HG03108 (cell line): ENCODE results near the gene SPEG.

Source experiments
- ATAC-seq: cut with Tn5 transposase; IDR thresholded peaks from one replicate; pipeline ENCODE4 v1.9.1; 2021; ENCODE audit warnings: moderate library complexity; ENCODE audit not compliant: unreplicated experiment

SPEG gene

DNA sequence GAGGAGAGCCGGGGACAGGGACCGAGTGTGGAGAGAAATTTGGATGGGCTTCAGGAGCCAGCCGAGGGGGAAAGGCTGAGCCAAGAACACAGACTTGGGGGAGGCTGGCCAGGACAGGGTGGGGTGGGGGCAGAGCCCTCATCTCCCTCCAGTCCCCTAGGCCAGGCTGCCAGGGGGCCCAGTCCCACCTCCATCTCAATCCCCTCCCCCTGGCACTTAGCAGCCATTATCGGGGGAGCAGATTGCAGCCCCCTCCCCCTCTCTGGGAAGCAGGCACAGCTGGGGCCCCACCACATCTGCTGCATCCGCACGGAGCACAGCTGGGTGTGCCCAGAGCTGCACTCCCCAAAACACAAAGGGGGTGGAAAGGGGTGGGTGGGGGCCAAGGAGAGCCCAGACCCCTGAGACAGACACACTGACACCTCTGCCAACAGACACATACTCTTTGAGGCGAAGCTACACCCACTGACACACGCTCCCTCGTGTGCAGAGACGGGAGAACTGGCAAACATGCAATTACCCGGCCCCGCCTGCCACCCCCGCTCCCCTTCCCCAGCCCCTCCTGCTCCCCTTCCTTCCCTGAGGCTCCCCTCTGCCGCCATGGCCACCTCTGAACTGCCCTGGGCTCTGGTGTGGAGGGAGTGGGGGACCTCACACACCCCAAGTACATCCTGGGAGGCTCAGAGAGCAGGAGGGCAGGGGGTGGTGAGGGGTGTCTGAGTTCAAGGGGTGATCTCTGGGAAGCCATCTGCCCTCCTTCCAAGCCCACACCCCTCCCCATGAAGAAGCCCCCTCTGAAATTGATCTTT lies 74.5 kb downstream of the SPEG start:
- ATAC-seq, result no peak

DNA sequence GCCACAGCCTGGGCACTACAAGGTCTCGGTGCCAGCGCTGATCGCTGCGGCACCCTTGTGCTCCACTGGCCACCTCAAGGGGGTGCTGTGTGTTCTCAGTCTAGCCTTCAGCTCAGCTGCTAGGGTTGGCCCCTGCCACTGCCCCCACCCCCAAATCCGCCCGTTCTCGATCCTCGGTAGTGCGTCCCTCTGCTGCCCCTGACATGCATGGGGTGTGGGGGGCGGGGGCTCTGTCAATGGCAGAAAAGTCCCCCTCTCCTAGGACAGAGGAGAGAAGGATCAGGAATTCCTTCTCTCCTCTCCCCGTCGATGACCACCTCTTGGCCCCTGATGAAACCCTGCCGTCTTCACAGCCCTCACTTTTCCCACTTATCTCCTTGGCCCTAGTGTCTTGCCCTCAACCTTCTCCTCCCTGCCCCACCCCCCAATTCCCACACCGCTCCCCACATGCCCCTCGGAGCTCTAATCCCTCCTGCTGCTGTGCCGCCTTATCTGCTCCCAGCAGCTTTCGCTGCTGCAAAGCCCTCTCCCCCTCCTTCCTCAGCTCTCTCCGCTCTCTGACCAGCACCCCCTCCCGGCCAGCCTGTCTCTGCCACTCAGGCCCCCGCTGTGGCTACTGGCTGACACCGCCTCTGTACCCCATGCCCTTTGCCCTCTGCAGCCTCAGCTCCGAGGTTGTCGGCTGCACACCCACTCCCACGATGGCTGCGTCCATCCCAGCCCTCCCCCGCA lies 75.3 kb downstream of the SPEG start:
- no peak for ATAC-seq

DNA sequence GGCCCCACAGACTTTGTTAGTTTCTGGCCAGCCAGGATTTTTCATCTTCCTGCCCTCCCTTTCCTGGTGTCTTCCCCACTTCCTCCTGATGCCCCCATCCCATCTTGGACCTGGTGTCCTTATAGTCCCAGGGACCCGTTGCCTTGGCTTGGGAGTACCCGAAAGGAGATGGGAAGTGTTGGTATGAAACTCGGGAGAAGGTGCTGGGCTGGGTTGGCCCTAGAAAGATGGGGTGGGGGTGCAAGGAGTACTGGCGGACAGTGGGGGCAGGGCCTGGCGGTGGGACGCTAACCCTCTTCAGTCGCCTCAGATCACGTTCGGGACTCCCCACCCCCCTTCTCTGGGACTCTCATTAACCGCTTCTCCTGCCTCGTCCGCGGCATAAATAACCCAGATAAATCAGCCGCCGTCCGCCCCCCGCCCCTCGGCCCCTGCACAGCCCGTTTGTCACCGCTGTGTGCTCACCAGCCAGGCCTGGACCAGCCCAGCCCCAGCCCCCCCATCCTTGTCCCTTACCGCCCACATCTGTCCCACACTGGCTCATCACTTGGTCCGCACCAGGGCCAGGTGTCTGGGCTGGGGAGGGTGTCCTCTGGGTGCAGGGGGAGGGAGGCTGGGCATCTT lies 76.0 kb downstream of the SPEG start:
- ATAC-seq, result no peak

- ATAC-seq, result no peak
Measured at GRCh38 chr2:219511547-219512325, 77.1 kb downstream of the SPEG start.

DNA sequence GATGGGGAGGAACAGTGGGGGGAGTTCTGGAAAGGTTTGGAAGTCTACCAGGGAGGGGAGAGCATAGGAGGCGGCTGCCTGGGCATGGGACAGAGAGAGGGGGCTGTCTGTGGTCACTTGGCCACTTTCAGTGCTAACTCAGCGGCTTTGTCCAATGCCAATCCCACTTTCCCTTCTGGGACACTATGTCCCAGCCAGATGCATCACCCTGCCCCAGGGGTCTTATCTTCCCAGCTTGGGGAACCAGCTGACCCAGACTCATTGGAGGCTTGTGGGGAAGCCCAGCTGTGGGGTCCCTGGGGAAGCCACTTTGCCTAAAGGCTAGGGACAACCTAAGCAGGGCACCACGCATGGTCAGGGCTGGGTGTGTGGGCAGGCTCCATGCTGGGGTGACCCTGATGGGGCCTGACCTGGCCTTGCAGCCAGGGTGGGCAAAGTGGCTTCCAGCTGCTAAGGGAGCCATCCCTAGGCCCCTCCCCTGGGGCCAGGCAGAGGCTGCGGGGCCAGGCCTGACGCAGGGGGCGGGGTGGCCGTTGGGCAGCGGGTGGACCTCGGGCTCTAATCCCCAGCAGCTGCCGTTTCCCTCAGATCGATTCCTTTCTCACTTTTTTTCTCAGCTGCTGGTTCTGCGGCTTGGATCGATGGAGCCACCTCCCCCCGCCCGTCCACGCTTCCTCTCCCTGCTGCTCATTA lies 78.0 kb downstream of the SPEG start:
- ATAC-seq, result no peak

DNA sequence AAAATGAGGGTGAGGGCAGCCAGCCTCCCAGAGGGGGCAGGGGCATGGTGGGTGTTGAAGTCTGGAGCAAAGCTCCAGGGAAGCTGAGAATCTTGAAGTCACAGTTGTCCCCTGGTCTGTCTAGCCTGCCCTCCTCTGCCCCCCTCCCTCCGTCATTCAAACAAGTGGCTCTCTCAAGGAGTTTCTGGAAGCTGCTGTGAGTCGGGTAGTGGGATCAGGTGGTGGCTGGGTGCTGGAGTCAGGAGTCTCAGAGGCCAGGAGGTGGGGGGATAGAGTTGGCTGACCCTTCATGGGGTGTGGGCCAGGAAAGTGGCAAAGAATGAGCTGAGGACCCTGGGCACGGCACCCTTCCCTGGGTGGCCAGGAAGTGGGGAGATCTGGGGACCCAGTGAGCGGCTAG lies 79.1 kb downstream of the SPEG start:
- ATAC-seq, result no peak

- ATAC-seq, result no peak
Measured at GRCh38 chr2:219514196-219514761, 79.6 kb downstream of the SPEG start, which contains the start of gene ASIC4. ASIC4 (plus strand) TSS chr2:219514482; CDS start chr2:219514725, 243 bp downstream.

- no peak for ATAC-seq
Measured at GRCh38 chr2:219514836-219515235, 80.2 kb downstream of the SPEG start.

DNA sequence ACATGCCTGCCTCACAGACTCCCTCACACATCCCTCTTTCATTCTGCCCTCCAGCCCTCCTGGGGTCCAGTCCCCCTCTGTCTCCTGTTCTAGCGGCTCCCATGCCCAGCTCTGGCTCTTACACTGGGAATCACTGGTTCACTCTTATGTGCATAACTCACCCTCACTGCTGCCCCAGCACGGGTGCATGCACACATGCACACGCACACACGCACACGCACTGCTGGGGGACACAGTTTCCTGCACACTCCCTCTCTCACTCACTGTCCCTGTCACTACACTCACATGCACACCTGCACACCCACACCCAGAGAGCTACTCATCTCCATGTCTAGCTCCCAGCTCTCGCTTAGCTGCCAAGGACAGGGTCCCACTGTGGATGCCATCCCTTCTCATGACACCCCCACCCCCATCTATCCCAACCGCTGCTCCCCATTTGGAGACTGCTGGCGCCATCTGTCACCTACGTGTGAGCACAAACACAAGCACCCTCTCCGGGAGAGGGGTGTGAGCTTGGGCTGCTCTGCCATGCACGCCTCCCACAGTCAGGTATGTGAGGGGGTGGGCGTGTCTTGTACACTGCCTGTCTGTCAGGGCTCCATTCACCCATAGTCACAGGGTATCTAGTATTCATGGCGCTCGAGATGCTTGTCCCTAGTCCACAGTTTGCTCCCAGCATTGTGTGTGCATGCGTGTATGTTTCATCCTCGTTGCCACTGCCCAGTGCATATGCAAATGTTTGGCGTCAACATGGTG lies 81.4 kb downstream of the SPEG start:
- no peak for ATAC-seq

- ATAC-seq, result no peak
Measured at GRCh38 chr2:219516888-219517287, 82.2 kb downstream of the SPEG start.

- ATAC-seq, result no peak
Measured at GRCh38 chr2:219517954-219518778, 83.5 kb downstream of the SPEG start.

GRCh38 chr2:219519526-219519916 lies 84.9 kb downstream of the SPEG start:
- ATAC-seq, result no peak

GRCh38 chr2:219520079-219520478 lies 85.4 kb downstream of the SPEG start:
- no peak for ATAC-seq

- ATAC-seq, result no peak
Measured at GRCh38 chr2:219521066-219521880, 86.6 kb downstream of the SPEG start.

DNA sequence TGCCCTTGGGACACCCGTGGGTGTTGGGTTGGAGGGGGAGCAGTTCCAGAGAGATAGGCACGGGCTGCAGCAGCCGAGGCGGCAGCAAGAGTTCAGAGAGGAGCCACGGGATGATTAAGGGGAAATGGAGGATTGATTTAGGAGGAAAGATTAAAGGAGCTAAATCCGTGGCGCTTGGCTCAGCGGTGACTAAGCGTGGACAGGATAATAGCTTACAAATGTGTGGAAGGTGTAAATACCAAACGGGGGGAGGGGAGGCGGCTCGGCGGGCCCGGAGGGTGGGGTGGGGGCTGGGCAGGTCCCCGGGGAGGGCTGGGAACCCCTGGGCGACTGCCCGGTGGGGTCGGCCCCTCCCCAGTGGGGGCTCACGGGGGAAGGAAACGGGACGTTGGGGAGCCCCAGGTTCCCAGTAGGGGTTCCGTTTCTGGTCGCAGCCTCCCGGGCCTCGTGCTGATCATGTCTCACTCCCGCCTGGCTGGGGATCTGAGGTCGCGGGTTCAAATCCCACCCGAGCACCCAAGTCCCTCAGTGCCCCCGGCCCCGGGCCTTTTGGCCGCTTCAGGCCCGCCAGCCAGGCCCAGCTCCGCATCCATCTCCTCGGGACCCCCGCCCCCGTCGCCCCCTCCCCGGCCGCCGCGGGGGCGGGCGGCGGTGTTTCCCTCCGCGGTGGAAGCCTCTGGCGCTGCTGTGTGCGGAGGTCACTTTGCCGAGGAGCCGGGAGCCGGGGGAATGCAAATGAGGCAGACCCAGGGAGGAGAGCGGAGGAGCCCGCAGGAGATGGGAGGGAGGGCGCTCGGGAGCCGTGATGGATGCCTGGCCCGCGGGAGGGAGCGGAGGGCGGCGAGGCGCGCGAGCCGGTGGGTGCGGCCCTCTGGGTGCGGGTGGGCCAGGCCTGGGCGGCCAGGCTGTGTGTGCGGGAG lies 87.7 kb downstream of the SPEG start:
- ATAC-seq, result no peak

DNA sequence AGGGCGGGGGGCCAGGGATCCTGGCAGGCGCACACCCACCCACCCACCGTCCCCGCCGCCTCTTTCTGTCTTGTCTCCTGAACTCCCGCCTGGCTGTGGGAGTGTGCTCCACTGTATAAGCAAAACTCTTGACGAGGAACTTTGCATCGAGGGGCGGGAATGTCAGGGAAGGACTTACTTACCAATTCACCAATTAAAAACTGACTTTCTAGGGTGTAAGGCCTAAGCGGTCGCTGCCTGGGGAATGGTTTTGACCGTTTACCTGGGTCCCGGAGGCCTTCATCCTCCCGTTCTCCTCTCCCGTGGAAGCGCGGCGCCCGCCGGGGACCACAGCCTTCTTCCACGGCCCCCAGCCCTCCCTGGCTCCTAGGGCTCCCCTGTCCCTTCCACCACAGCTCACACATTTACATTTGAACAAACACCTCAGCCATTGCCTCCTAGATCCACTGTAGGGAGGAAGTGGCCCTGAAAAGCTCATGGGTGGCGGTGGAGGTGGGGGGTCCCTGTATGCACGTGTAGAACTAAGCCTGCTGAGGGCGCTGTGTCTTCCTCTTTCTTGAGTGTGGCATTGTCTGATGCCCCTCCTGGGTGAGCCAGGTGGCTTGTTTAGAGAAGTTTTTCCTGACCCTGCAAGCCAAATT lies 88.5 kb downstream of the SPEG start:
- ATAC-seq, result no peak
